ENCODE data around the gene SRCIN1. TPM values are rescaled to one million over a fixed set of nuclear protein-coding genes. Genes with fewer than 3 reads are reported as not detected.
"Not testable (repeated sequence)": the region's sequence is repeated elsewhere in the genome, so short reads cannot be mapped to it uniquely, and the experiment has no call there.

Gene SRCIN1
- total RNA-seq, 1 donor from 2014 or later, result 2.1 TPM

DNA sequence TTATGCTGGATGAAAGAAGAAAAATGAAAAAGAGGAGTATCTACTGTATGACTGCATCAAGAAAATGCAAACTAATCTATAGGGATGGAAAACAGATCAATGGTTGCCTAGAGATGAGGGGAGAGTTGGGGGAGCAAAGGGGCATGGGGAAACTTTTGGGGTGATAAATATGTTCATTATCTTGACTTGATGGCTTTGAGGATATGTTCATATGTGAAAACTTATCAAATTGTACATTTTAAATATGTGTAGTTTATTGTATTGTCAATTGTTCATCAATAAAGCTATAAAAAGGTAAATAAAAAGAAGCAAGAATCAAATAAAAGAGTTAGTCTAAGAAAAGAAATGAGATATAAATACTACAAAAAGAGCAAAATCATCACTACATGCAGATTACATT lies 19.7 kb upstream of the SRCIN1 start:
- no peaks in the 10 kb centered on the region for H3K4me1 ChIP-seq
- no peaks in the 10 kb centered on the region for H3K36me3 ChIP-seq
- DNase-seq, result no peak
- TF ChIP-seq, protein P1, sequence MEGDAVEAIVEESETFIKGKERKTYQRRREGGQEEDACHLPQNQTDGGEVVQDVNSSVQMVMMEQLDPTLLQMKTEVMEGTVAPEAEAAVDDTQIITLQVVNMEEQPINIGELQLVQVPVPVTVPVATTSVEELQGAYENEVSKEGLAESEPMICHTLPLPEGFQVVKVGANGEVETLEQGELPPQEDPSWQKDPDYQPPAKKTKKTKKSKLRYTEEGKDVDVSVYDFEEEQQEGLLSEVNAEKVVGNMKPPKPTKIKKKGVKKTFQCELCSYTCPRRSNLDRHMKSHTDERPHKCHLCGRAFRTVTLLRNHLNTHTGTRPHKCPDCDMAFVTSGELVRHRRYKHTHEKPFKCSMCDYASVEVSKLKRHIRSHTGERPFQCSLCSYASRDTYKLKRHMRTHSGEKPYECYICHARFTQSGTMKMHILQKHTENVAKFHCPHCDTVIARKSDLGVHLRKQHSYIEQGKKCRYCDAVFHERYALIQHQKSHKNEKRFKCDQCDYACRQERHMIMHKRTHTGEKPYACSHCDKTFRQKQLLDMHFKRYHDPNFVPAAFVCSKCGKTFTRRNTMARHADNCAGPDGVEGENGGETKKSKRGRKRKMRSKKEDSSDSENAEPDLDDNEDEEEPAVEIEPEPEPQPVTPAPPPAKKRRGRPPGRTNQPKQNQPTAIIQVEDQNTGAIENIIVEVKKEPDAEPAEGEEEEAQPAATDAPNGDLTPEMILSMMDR (IDR thresholded peaks at IDR 0.05), result no peak
- H3K4me3 ChIP-seq, result no peak overlapping the region
- intact Hi-C loops (cut with DNase I), result no loop called here
- H3K27ac ChIP-seq, result no peak overlapping the region
- H3K9me3 ChIP-seq, result no peaks in the 10 kb centered on the region
- H3K27me3 ChIP-seq, result peaks cover 9% of the 10 kb centered on the region
- ATAC-seq, result no peak

DNA sequence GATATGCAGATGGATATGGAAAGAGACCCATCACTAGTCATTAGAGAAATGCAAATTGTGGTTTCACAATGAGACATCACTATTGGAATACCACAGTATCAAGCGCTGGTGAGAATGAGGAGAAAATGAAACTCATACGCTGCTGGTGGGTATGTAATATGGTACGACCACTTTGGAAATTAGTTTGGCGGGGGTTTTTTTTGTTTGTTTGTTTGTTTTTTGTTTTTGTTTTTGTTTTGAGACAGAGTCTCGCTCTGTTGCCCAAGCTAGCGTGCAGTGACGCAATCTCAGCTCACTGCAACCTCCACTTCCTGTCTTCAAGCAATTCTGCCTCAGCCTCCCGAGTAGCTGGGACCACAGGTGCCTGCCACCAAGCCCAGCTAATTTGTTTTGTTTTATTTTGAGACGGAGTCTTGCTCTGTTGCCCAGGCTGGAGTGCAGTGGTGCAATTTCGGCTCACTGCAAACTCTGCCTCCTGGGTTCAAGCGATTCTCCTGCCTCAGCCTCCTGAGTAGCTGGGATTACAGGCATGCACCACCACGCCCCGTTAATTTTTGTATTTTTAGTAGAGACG lies 19.1 kb upstream of the SRCIN1 start:
- H3K27ac ChIP-seq; H3K36me3 ChIP-seq; intact Hi-C loops (cut with DNase I); H3K27me3 ChIP-seq; H3K9me3 ChIP-seq; ATAC-seq; H3K4me1 ChIP-seq; H3K4me3 ChIP-seq: not testable (repeated sequence)
- DNase-seq, result peak; percentile 51

DNA sequence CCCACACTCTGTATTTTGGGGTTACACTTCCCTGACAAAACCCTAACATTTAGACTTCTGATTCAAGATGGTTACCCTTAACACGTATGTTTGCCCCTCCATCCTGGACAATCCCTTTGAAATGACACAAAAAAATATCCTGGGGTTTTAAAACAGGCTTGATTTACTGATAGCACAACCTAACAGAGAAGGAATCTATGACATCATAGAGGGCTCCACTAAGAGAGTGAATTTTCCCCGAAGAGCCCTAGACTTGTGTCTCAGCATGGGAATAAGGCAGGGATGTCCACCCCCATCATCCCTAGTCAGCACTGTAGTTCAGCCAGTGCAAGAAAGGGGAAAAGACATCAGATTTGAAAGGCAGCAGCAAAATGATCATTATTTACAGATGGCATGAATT lies 15.8 kb upstream of the SRCIN1 start:
- Histone ChIP-seq H3K27me3 (peaks cover 9% of the 10 kb centered on the region), H3K9me3 (no peaks in the 10 kb centered on the region), H3K4me3 (no peak overlapping the region), H3K27ac (no peak overlapping the region), H3K4me1 (no peaks in the 10 kb centered on the region), H3K36me3 (no peaks in the 10 kb centered on the region)
- DNase-seq (no peak), ATAC-seq (no peak)
- TF ChIP-seq, protein P1 (IDR thresholded peaks at IDR 0.05), result no peak
- intact Hi-C loops (cut with DNase I), result no loop called here

DNA sequence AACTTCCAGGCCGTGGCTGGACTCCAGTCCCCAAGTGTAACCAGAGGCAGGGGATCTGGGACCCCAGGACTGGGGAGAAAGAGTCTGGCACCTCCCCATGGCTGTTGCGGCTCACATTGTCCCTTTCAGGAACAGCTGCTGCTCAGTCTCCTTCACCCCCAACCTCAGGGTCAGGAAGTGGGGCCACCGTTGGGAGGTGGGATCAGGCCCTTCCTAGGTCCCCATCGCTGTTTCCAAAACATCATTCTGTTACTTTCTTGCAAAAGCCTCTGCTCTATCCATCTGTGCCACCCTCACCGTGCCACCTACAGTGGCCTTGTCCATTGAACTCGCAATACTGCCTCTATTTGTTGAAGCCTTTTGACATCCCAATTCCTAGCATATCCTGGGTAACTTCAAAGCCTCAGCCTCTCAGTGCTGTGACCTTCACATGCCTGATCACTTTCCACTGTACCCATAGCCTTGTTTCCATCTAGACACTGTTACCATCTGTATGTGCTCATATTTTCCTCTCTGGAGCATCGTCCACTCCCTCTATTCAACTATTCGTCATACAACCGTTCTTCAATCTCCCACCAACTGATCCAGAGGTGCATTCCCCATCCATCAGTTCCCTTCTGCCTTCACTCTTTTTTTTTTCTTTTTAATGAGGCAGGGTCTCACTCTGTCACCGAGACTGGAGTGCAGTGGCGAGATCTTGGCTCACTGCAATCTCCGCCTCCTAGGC lies 15.0 kb upstream of the SRCIN1 start:
- Histone ChIP-seq H3K4me3 (no peak overlapping the region), H3K27ac (no peak overlapping the region), H3K4me1 (no peaks in the 10 kb centered on the region), H3K27me3 (peaks cover 9% of the 10 kb centered on the region), H3K36me3 (no peaks in the 10 kb centered on the region), H3K9me3 (no peaks in the 10 kb centered on the region)
- ATAC-seq, result no peak
- peak; percentile 15 for DNase-seq
- TF ChIP-seq, protein P1 (IDR thresholded peaks at IDR 0.05), result no peak
- intact Hi-C loops (cut with DNase I), result no loop called here

DNA sequence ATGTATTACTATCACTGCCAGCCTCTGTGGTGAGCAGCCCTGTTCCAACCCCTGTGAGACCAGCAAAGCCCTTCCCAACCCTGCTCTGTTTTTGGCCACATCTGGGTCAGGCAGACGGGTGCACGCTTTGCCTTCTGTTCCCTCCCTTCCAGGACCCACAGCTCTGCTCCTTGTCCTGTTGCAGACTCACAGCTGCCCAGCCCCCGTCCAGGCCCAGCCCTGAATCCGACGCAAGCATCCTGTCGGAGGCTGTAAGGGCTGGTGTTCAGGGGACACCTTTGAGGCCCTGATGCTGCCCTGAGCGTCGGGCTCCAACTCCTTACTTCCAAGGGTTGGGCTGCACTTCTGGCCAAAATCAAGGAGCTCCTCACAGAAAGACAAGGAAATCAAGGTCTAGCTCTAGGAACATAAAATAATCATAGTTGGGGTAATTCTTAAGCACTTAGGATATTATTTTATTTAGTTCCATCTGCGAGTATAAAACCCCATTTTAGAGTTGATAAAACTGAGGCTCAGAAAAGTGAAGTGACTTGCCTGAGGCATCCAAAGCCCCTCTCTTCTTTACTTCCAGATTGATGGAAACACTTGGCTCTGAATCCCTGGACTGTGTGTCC lies 14.3 kb upstream of the SRCIN1 start:
- Histone ChIP-seq H3K4me3 (no peak overlapping the region), H3K27me3 (peaks cover 9% of the 10 kb centered on the region), H3K36me3 (no peaks in the 10 kb centered on the region), H3K9me3 (no peaks in the 10 kb centered on the region), H3K4me1 (no peaks in the 10 kb centered on the region), H3K27ac (no peak overlapping the region)
- intact Hi-C loops (cut with DNase I), result no loop called here
- DNase-seq, result peak; percentile 27
- no peak for ATAC-seq
- TF ChIP-seq, protein P1 (IDR thresholded peaks at IDR 0.05), result no peak

DNA sequence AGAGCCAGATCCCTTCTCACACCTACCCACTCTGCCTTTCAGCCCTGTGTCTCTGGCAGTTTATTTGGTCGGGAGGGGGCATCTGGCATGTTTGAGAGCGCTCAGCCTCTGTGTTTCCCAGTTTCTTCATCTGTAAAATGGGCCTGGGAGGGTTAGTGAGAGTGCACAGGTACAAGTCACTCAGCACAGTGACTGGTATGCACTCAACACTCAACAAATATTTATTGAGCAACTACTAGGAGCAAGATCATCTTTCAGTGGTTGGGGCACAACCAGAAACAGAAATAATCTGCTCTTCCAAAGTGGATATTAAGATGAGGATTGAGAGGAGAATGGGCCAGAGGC lies 13.7 kb upstream of the SRCIN1 start:
- no peaks in the 10 kb centered on the region for H3K9me3 ChIP-seq
- H3K27me3 ChIP-seq, result peaks cover 9% of the 10 kb centered on the region
- no peaks in the 10 kb centered on the region for H3K36me3 ChIP-seq
- H3K4me3 ChIP-seq, result no peak overlapping the region
- intact Hi-C loops (cut with DNase I), result no loop called here
- no peaks in the 10 kb centered on the region for H3K4me1 ChIP-seq
- no peak overlapping the region for H3K27ac ChIP-seq
- ATAC-seq, result no peak
- DNase-seq, result no peak
- TF ChIP-seq, protein P1 (IDR thresholded peaks at IDR 0.05), result no peak

Data from upper lobe of right lung (tissue), 1 donor.